Smooth muscle cell (in vitro differentiated cells): ENCODE data around the gene NUDT6. TPM values are rescaled to one million over a fixed set of nuclear protein-coding genes. Genes with fewer than 3 reads are reported as not detected.

ENCODE experiments used
- DNase-seq: peaks from one replicate; lab custom pipeline; 2025; ENCODE audit not compliant: unreplicated experiment; lab: John Stamatoyannopoulos, UW
- H2AFZ ChIP-seq: fragments of 200-600 bp; sonication (generic); 2 replicates; pipeline ENCODE4 v1.6.0; 2016; ENCODE audit warnings: antibody characterized with exemption, low read depth, mild to moderate bottlenecking
- H3F3A ChIP-seq: fragments of 200-600 bp; sonication (generic); 2 replicates; pipeline ENCODE4 v1.6.0; 2017; ENCODE audit warnings: antibody characterized with exemption, low read depth
- H3K27ac ChIP-seq: fragments of 200-600 bp; sonication (generic); 2 replicates; pipeline ENCODE4 v1.5.1; 2016; ENCODE audit warnings: low read depth, mild to moderate bottlenecking
- H3K27me3 ChIP-seq: fragments of 200-600 bp; sonication (generic); 2 replicates; pipeline ENCODE4 v1.6.1; 2016; ENCODE audit warnings: low read depth, mild to moderate bottlenecking
- H3K36me3 ChIP-seq: fragments of 200-600 bp; sonication (generic); 2 replicates; pipeline ENCODE4 v1.5.1; 2016; ENCODE audit warnings: low read depth
- H3K4me1 ChIP-seq: fragments of 200-600 bp; sonication (generic); 2 replicates; pipeline ENCODE4 v1.5.1; 2016; ENCODE audit warnings: low read depth
- H3K4me2 ChIP-seq: fragments of 200-600 bp; sonication (generic); 2 replicates; pipeline ENCODE4 v1.6.0; 2016; ENCODE audit warnings: mild to moderate bottlenecking
- H3K4me3 ChIP-seq: fragments of 200-600 bp; sonication (generic); 2 replicates; pipeline ENCODE4 v1.5.1; 2016; ENCODE audit warnings: mild to moderate bottlenecking
- H3K79me2 ChIP-seq: fragments of 200-600 bp; sonication (generic); 2 replicates; pipeline ENCODE4 v1.6.0; 2016; ENCODE audit warnings: low read depth, mild to moderate bottlenecking
- H3K9ac ChIP-seq: fragments of 200-600 bp; sonication (generic); 2 replicates; pipeline ENCODE4 v1.6.0; 2016; ENCODE audit warnings: low read depth
- H3K9me3 ChIP-seq: fragments of 200-600 bp; sonication (generic); replicated peaks from 2 replicates; pipeline ENCODE4 v1.5.1; 2016; ENCODE audit warnings: low read depth
- H4K20me1 ChIP-seq: fragments of 200-600 bp; sonication (generic); 2 replicates; pipeline ENCODE4 v1.6.0; 2016; ENCODE audit warnings: low read depth
- WGBS: methylation state at CpG from one replicate; pipeline ENCODE4 v1.1.7; 2016; ENCODE audit warnings: low lambda C conversion rate; 5-methylcytosine and 5-hydroxymethylcytosine counted together
- polyA plus RNA-seq: library from polyadenylated mRNA; unstranded; fragments of >200 nt; fragmentation: Nextera tagmentation; extraction: Ambion mirVana; gene quantifications from 2 replicates; pipeline ENCODE4 v1.2.1, GENCODE V29; 2016
- total RNA-seq: library from RNA; depleted of rRNA; stranded (reverse); fragments of >200 nt; gene quantifications from 2 replicates; pipeline ENCODE4 v1.2.3, GENCODE V29; 2014
- TF ChIP-seq, protein P1 (sequence below): fragments of 200-600 bp; sonication (generic); IDR thresholded peaks from 2 replicates; pipeline ENCODE4 v1.5.1; 2017; ENCODE audit warnings: borderline replicate concordance, mild to moderate bottlenecking, antibody characterized with exemption; ENCODE audit not compliant: insufficient read depth, poor library complexity, severe bottlenecking

The NUDT6 gene
- total and polyA plus RNA-seq, 2 experiments from 2014 or later: 4.1 to 7.0 TPM

DNA sequence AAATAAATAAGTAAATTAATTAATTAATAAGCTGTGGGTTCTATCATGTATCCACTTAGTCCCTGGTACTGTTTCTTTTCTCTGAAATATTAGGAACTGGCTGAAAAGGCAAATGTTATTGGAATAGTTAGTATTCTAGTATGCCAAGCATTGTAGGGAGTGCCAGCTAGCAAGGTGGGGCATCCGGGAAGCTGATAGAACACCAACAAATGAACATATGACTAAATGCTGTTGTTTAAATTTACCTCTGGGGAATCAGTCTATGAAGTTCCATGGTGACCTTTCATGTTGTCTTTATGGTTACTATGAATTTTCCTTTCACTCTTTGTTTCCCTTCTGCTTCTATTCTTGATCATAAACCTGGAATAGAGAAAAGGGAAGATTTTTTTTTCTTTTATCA is 32.7 kb downstream of the NUDT6 start:
- TF ChIP-seq, protein P1, sequence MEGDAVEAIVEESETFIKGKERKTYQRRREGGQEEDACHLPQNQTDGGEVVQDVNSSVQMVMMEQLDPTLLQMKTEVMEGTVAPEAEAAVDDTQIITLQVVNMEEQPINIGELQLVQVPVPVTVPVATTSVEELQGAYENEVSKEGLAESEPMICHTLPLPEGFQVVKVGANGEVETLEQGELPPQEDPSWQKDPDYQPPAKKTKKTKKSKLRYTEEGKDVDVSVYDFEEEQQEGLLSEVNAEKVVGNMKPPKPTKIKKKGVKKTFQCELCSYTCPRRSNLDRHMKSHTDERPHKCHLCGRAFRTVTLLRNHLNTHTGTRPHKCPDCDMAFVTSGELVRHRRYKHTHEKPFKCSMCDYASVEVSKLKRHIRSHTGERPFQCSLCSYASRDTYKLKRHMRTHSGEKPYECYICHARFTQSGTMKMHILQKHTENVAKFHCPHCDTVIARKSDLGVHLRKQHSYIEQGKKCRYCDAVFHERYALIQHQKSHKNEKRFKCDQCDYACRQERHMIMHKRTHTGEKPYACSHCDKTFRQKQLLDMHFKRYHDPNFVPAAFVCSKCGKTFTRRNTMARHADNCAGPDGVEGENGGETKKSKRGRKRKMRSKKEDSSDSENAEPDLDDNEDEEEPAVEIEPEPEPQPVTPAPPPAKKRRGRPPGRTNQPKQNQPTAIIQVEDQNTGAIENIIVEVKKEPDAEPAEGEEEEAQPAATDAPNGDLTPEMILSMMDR: no peak
- H3K27me3 ChIP-seq: no peaks in the 10 kb centered on the region
- H3K4me3 ChIP-seq: no peak overlapping the region
- H3K9ac ChIP-seq: no peak overlapping the region
- no peaks in the 10 kb centered on the region for H3K79me2 ChIP-seq
- no peak overlapping the region for H3K4me2 ChIP-seq
- 100% methylated on average over 1 of the region's 1 CpG for WGBS
- no peaks in the 10 kb centered on the region for H3F3A ChIP-seq
- no peaks in the 10 kb centered on the region for H3K4me1 ChIP-seq
- no peak overlapping the region for H3K27ac ChIP-seq
- H3K9me3 ChIP-seq: no peaks in the 10 kb centered on the region
- H3K36me3 ChIP-seq: no peaks in the 10 kb centered on the region
- no peak for DNase-seq
- no peak overlapping the region for H2AFZ ChIP-seq
- no peaks in the 10 kb centered on the region for H4K20me1 ChIP-seq

DNA sequence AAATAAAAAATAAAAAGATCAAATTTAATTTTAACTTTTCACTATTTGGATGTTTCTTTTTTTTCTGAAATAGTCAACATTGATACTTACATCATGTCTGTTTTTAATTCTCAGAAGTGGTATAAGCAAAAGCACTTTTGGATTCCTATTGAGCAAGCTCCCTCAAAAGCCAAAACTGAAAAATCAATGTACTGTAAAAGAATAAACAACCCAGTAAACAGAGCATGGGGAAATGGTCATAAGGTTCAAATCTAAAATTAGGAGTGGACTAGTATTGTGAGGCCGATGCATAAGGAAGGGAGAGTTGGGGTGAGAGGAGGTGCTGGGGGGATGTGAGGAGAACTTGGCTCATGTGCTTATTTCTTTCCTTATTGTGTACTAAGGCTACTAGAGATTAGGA is 37.9 kb downstream of the NUDT6 start:
- Histone ChIP-seq H3K36me3 (peaks cover 8% of the 10 kb centered on the region), H3K79me2 (no peaks in the 10 kb centered on the region)

DNA sequence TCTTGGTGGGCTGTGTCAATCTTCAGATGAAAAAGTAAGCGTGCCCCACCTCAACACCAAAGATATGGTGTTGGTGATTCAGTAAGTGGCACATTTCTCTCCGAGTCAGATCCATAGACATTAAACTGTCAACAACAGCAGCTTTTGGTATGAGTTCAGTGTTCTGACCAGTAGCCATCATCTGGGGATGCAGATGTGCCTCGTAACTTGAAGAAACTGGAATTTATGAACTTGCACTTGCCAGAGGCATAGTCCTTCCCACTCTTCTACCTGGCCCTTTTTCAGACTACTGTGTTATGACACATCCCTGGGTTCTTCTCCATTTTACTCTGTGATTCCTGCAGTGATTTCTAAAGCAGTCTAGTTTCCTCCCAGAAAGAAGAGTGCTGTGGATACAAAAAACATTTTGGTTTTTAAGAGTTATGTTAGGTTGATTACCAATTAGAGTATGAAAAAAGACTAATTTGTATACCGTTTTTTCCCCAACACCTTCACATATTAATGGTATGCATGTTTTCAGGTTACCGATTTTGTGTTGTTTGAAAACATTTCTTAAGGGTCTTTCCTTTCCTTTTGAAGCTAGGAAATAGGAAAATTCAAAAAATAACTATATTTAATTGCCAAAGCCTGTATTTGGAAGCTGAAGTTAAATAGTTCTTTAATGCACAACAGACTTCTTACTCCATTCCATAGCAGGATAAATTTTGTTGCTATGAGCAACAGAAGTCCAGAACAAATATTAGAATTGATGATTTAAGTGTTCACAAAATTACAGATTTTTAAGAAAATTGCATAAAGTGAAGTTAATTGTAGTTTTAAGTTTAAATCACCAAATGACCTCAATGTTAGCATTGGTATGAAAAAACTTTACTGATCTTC is 39.3 kb downstream of the NUDT6 start:
- Histone ChIP-seq H3K27ac (no peak overlapping the region), H3K36me3 (peaks cover 14% of the 10 kb centered on the region), H4K20me1 (no peaks in the 10 kb centered on the region), H3K9ac (no peak overlapping the region), H3K4me3 (no peak overlapping the region), H3K27me3 (no peaks in the 10 kb centered on the region), H2AFZ (no peak overlapping the region), H3F3A (no peaks in the 10 kb centered on the region), H3K9me3 (no peaks in the 10 kb centered on the region), H3K79me2 (no peaks in the 10 kb centered on the region), H3K4me2 (no peak overlapping the region), H3K4me1 (no peaks in the 10 kb centered on the region)
- DNase-seq: no peak
- TF ChIP-seq, protein P1: no peak
- WGBS: 88% methylated on average over 5 of the region's 5 CpGs

More for the DNA sequence above, 37.9 kb downstream of the NUDT6 start:
- no peak overlapping the region for H2AFZ ChIP-seq
- no peak overlapping the region for H3K9ac ChIP-seq
- H3K9me3 ChIP-seq: no peaks in the 10 kb centered on the region
- no peaks in the 10 kb centered on the region for H3F3A ChIP-seq
- WGBS: 94% methylated on average over 1 of the region's 1 CpG
- H3K4me3 ChIP-seq: no peak overlapping the region
- TF ChIP-seq, protein P1: no peak
- H3K4me1 ChIP-seq: no peaks in the 10 kb centered on the region
- no peak overlapping the region for H3K27ac ChIP-seq
- no peaks in the 10 kb centered on the region for H3K27me3 ChIP-seq
- DNase-seq: no peak
- no peak overlapping the region for H3K4me2 ChIP-seq
- no peaks in the 10 kb centered on the region for H4K20me1 ChIP-seq

DNA sequence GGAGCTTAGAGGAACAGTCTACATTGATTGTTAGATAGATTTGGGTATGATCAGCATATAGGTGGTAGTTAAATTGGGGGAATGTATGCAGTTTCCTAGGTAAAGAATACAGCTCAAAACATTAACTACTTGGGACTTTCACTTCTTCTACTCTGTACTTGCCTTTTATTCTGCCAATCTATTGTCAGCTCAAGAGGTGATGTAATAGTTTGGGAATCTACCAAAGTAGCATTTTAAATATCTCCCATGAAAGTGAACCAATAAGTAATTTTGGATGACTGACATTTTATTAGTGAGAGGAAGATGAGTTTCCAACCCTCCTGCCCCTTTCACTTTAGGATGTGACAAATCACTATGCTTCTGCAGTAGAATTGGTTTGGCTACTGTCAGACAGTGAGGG is 43.4 kb downstream of the NUDT6 start:
- Histone ChIP-seq H3K36me3 (peaks cover 14% of the 10 kb centered on the region), H3K4me1 (peaks cover 4% of the 10 kb centered on the region), H2AFZ (no peak overlapping the region)

More for the DNA sequence above, 43.4 kb downstream of the NUDT6 start:
- H3F3A ChIP-seq: no peaks in the 10 kb centered on the region
- no peak overlapping the region for H3K27ac ChIP-seq
- no peaks in the 10 kb centered on the region for H4K20me1 ChIP-seq
- H3K4me3 ChIP-seq: no peak overlapping the region
- TF ChIP-seq, protein P1: no peak
- no peak overlapping the region for H3K4me2 ChIP-seq
- H3K9me3 ChIP-seq: no peaks in the 10 kb centered on the region
- peaks cover 5% of the 10 kb centered on the region for H3K79me2 ChIP-seq
- DNase-seq: no peak
- no peak overlapping the region for H3K9ac ChIP-seq
- no peaks in the 10 kb centered on the region for H3K27me3 ChIP-seq
